H1 (cell line): ENCODE results near the gene AKAP9.

Experiments used
- BACH1 ChIP-seq: IDR thresholded peaks from 2 replicates; pipeline ENCODE4 v1.6.1; 2012; ENCODE audit warnings: low read length, improper control_type of control experiment
- CHD2 ChIP-seq: IDR thresholded peaks from 2 replicates; pipeline ENCODE4 v1.6.1; 2012; ENCODE audit warnings: low read length, improper control_type of control experiment
- EP300 ChIP-seq, 2 experiments: IDR thresholded peaks; 1 replicate in 1 of 2; 2 replicates in 1 of 2; pipeline ENCODE4 v1.6.1; 2011 to 2012; ENCODE audit warnings: low read depth in 2 of 2, low read length in 2 of 2, mild to moderate bottlenecking in 2 of 2, borderline replicate concordance in 1 of 2, inconsistent platforms in 1 of 2, moderate library complexity in 1 of 2
- EZH2 ChIP-seq: fragments of 200-600 bp; sonication (generic); IDR thresholded peaks from 2 replicates; pipeline ENCODE4 v1.7.1; 2012; ENCODE audit warnings: low read depth, mild to moderate bottlenecking, moderate library complexity, low read length, inconsistent platforms; ENCODE audit not compliant: severe bottlenecking
- JUND ChIP-seq: IDR thresholded peaks from 2 replicates; pipeline ENCODE4 v1.6.1; 2011; ENCODE audit warnings: mild to moderate bottlenecking, improper control_type of control experiment, low read length
- POLR2AphosphoS5 ChIP-seq: IDR thresholded peaks from 2 replicates; pipeline ENCODE4 v1.6.1; 2011; ENCODE audit warnings: low read depth, low read length
- RAD21 ChIP-seq, 2 experiments: IDR thresholded peaks in 1 of 2; conservative IDR thresholded peaks in 1 of 2; 2 replicates each; pipeline ENCODE4 v1.6.1; 2011; ENCODE audit warnings: low read depth in 2 of 2, low read length in 2 of 2, improper control_type of control experiment in 1 of 2, inconsistent platforms in 1 of 2, mild to moderate bottlenecking in 1 of 2, moderate library complexity in 1 of 2
- SIX5 ChIP-seq: IDR thresholded peaks from 2 replicates; pipeline ENCODE4 v1.6.1; 2011; ENCODE audit warnings: mild to moderate bottlenecking, low read depth, low read length
- TF ChIP-seq, protein P1 (sequence below), 3 experiments: IDR thresholded peaks; 1 replicate in 2 of 3; 2 replicates in 1 of 3; pipeline versions ENCODE4 v1.5.1 to v1.6.1; 2011; ENCODE audit warnings: low read length in 3 of 3, mild to moderate bottlenecking in 3 of 3, inconsistent platforms in 2 of 3, low read depth in 1 of 3, moderate library complexity in 1 of 3; ENCODE audit not compliant: insufficient read depth in 1 of 3; ENCODE audit errors: control extremely low read depth in 1 of 3
- TF ChIP-seq, protein P2 (sequence below): IDR thresholded peaks from 2 replicates; pipeline ENCODE4 v1.6.1; 2012; ENCODE audit warnings: inconsistent platforms
- TF ChIP-seq, protein P3 (sequence below): IDR thresholded peaks from 2 replicates; pipeline ENCODE4 v1.6.1; 2011; ENCODE audit warnings: low read length, improper control_type of control experiment

DNA sequence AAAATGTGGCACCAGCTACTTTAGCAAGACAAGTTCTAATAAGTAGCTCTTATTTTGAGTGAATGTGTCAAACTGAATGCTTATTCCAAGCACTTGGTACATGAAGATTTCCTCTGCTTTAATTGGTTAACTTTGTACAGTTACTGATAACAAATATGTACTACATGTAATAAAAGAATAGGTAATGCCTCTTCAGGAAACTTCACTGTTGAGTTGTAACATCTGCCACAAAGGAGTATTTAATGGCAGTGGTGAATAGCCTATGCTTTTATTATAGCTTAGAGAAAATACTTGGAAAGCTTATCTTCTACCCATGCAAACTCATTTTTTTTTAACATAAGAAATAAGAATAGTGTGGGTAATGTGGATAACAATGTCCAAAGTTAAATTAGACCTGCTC is 111.0 kb downstream of the AKAP9 start:
- TF ChIP-seq, protein P1, sequence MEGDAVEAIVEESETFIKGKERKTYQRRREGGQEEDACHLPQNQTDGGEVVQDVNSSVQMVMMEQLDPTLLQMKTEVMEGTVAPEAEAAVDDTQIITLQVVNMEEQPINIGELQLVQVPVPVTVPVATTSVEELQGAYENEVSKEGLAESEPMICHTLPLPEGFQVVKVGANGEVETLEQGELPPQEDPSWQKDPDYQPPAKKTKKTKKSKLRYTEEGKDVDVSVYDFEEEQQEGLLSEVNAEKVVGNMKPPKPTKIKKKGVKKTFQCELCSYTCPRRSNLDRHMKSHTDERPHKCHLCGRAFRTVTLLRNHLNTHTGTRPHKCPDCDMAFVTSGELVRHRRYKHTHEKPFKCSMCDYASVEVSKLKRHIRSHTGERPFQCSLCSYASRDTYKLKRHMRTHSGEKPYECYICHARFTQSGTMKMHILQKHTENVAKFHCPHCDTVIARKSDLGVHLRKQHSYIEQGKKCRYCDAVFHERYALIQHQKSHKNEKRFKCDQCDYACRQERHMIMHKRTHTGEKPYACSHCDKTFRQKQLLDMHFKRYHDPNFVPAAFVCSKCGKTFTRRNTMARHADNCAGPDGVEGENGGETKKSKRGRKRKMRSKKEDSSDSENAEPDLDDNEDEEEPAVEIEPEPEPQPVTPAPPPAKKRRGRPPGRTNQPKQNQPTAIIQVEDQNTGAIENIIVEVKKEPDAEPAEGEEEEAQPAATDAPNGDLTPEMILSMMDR (IDR thresholded peaks at IDR 0.05; ENCODE audit: control extremely low read depth in 1 of 3, insufficient read depth in 1 of 3, low read depth in 1 of 3, low read length in 3 of 3): no peak
- TF ChIP-seq EP300 (IDR thresholded peaks at IDR 0.05; ENCODE audit: borderline replicate concordance in 1 of 2, low read depth in 2 of 2, low read length in 2 of 2) (no peak), SIX5 (no peak), CHD2 (no peak), EZH2 (no peak), JUND (no peak), POLR2AphosphoS5 (no peak), RAD21 (IDR thresholded peaks at IDR 0.05 in 1 of 2, conservative IDR thresholded peaks at IDR 0.05 in 1 of 2; ENCODE audit: low read depth in 2 of 2, low read length in 2 of 2) (no peak), BACH1 (no peak)
- TF ChIP-seq, protein P2, sequence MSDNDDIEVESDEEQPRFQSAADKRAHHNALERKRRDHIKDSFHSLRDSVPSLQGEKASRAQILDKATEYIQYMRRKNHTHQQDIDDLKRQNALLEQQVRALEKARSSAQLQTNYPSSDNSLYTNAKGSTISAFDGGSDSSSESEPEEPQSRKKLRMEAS: no peak
- TF ChIP-seq, protein P3, sequence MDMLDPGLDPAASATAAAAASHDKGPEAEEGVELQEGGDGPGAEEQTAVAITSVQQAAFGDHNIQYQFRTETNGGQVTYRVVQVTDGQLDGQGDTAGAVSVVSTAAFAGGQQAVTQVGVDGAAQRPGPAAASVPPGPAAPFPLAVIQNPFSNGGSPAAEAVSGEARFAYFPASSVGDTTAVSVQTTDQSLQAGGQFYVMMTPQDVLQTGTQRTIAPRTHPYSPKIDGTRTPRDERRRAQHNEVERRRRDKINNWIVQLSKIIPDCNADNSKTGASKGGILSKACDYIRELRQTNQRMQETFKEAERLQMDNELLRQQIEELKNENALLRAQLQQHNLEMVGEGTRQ: no peak
